Hepatocyte (in vitro differentiated cells): Measurements from ENCODE around the gene APPL2. TPM values are rescaled to one million over a fixed set of nuclear protein-coding genes. Genes with fewer than 3 reads are reported as not detected.

ENCODE experiments used
- DNase-seq: peaks from one replicate; pipeline ENCODE4 v3.0.0-alpha.2; 2016; ENCODE audit warnings: low spot score
- H2AFZ ChIP-seq: fragments of 200-600 bp; sonication (generic); 2 replicates; pipeline ENCODE4 v1.6.0; 2016; ENCODE audit warnings: antibody characterized with exemption, mild to moderate bottlenecking
- H3K27ac ChIP-seq: fragments of 200-600 bp; sonication (generic); 2 replicates; pipeline ENCODE4 v1.5.1; 2016; ENCODE audit warnings: mild to moderate bottlenecking
- H3K27me3 ChIP-seq: fragments of 200-600 bp; sonication (generic); 2 replicates; pipeline ENCODE4 v1.6.1; 2016
- H3K36me3 ChIP-seq: fragments of 200-600 bp; sonication (generic); replicated peaks from 2 replicates; pipeline ENCODE4 v1.5.1; 2016; ENCODE audit warnings: low read depth; ENCODE audit not compliant: insufficient read depth
- H3K4me1 ChIP-seq: fragments of 200-600 bp; sonication (generic); 2 replicates; pipeline ENCODE4 v1.5.1; 2016; ENCODE audit warnings: mild to moderate bottlenecking, moderate library complexity; ENCODE audit not compliant: insufficient read depth
- H3K4me2 ChIP-seq: fragments of 200-600 bp; sonication (generic); 2 replicates; pipeline ENCODE4 v1.6.0; 2016
- H3K4me3 ChIP-seq: fragments of 200-600 bp; sonication (generic); 2 replicates; pipeline ENCODE4 v1.5.1; 2016; ENCODE audit warnings: mild to moderate bottlenecking
- H3K79me2 ChIP-seq: fragments of 200-600 bp; sonication (generic); 2 replicates; pipeline ENCODE4 v1.6.0; 2017; ENCODE audit warnings: mild to moderate bottlenecking
- H3K9me2 ChIP-seq: fragments of 200-600 bp; sonication (generic); replicated peaks from 2 replicates; pipeline ENCODE4 v1.6.0; 2017; ENCODE audit warnings: mild to moderate bottlenecking; ENCODE audit not compliant: insufficient read depth
- H3K9me3 ChIP-seq: fragments of 200-600 bp; sonication (generic); 2 replicates; pipeline ENCODE4 v1.5.1; 2016; ENCODE audit warnings: low read depth, mild to moderate bottlenecking
- H4K20me1 ChIP-seq: fragments of 200-600 bp; sonication (generic); 2 replicates; pipeline ENCODE4 v1.6.0; 2016; ENCODE audit warnings: mild to moderate bottlenecking; ENCODE audit not compliant: insufficient read depth, poor library complexity, severe bottlenecking
- CTCF ChIP-seq: fragments of 200-600 bp; sonication (generic); IDR thresholded peaks from 2 replicates; pipeline ENCODE4 v1.5.1; 2016; ENCODE audit warnings: antibody characterized with exemption, mild to moderate bottlenecking; ENCODE audit not compliant: poor library complexity
- EZH2 ChIP-seq: fragments of 200-600 bp; sonication (generic); IDR thresholded peaks from 2 replicates; pipeline ENCODE4 v1.6.1; 2016; ENCODE audit warnings: antibody characterized with exemption, mild to moderate bottlenecking, borderline replicate concordance
- EZH2phosphoT487 ChIP-seq: fragments of 200-600 bp; sonication (generic); IDR thresholded peaks from one replicate; pipeline ENCODE4 v1.6.1; 2018; ENCODE audit warnings: antibody characterized with exemption, mild to moderate bottlenecking, low read depth, moderate library complexity; ENCODE audit not compliant: unreplicated experiment, severe bottlenecking
- WGBS: methylation state at CpG from one replicate; pipeline ENCODE4 v1.1.6; 2016; ENCODE audit warnings: low lambda C conversion rate; ENCODE audit errors: missing lambda C conversion rate; 5-methylcytosine and 5-hydroxymethylcytosine counted together
- polyA plus RNA-seq: library from polyadenylated mRNA; unstranded; fragments of >200 nt; fragmentation: Nextera tagmentation; extraction: Ambion mirVana; gene quantifications from 2 replicates; pipeline ENCODE4 v1.2.1, GENCODE V29; 2016
- total RNA-seq: library from RNA; depleted of rRNA; stranded (reverse); fragments of >200 nt; gene quantifications from 2 replicates; pipeline ENCODE4 v1.2.3, GENCODE V29; 2014

APPL2 gene
- total and polyA plus RNA-seq, 2 experiments from 2014 or later, result 42.2 to 74.1 TPM

- Histone ChIP-seq H3K9me3 (no peaks in the 10 kb centered on the region), H3K4me3 (no peak overlapping the region), H3K27ac (peak overlapping the region; percentile 2), H4K20me1 (no peaks in the 10 kb centered on the region), H2AFZ (no peak overlapping the region), H3K9me2 (no peaks in the 10 kb centered on the region), H3K27me3 (no peaks in the 10 kb centered on the region), H3K4me1 (peaks cover 44% of the 10 kb centered on the region), H3K79me2 (peaks cover 89% of the 10 kb centered on the region), H3K36me3 (no peaks in the 10 kb centered on the region), H3K4me2 (no peak overlapping the region)
- no peak for DNase-seq
- TF ChIP-seq EZH2 (no peak), EZH2phosphoT487 (no peak), CTCF (no peak)
- 73% methylated on average over 8 of the region's 8 CpGs for whole genome bisulfite sequencing
Observed at GRCh38 chr12:105226219-105226618, 9.8 kb downstream of the APPL2 start.

- Histone ChIP-seq H3K27ac (no peak overlapping the region), H3K79me2 (peaks cover 83% of the 10 kb centered on the region), H3K27me3 (no peaks in the 10 kb centered on the region), H3K4me2 (no peak overlapping the region), H4K20me1 (no peaks in the 10 kb centered on the region), H3K4me3 (no peak overlapping the region), H3K36me3 (no peaks in the 10 kb centered on the region), H3K4me1 (peaks cover 45% of the 10 kb centered on the region), H3K9me3 (no peaks in the 10 kb centered on the region), H2AFZ (no peak overlapping the region), H3K9me2 (no peaks in the 10 kb centered on the region)
- 92% methylated on average over 5 of the region's 5 CpGs for WGBS
- no peak for DNase-seq
- TF ChIP-seq CTCF (no peak), EZH2 (no peak), EZH2phosphoT487 (no peak)
Observed at GRCh38 chr12:105225505-105226015, 10.4 kb downstream of the APPL2 start.

GRCh38 chr12:105224399-105224798 is 11.6 kb downstream of the APPL2 start:
- Histone ChIP-seq H4K20me1 (no peaks in the 10 kb centered on the region), H3K9me2 (no peaks in the 10 kb centered on the region), H2AFZ (no peak overlapping the region), H3K4me1 (peaks cover 48% of the 10 kb centered on the region), H3K4me2 (no peak overlapping the region), H3K9me3 (no peaks in the 10 kb centered on the region), H3K4me3 (no peak overlapping the region), H3K36me3 (no peaks in the 10 kb centered on the region), H3K27me3 (no peaks in the 10 kb centered on the region), H3K79me2 (peaks cover 85% of the 10 kb centered on the region), H3K27ac (peak overlapping the region; percentile 88)
- 98% methylated on average over 4 of the region's 4 CpGs for WGBS
- no peak for DNase-seq
- TF ChIP-seq EZH2 (no peak), CTCF (no peak), EZH2phosphoT487 (no peak)
